Stimulated activated naive CD8-positive, alpha-beta T cell treated with anti-CD3 and anti-CD28 coated beads, Interleukin-15, amount 100 ng/mL, for 72 hours (primary cell): ENCODE data around the gene TOP3A.
"Not testable (repeated sequence)": the region's sequence is repeated elsewhere in the genome, so short reads cannot be mapped to it uniquely, and the experiment has no call there.

ENCODE experiments used
- ATAC-seq: fragments of 150-1000 bp; cut with Tn5 transposase; 2 replicates; pipeline ENCODE4 v1.10.0; 2021; ENCODE audit warnings: mild to moderate bottlenecking, moderate library complexity
- DNase-seq, 2 donors: peaks; one replicate each; pipeline ENCODE4 v3.0.0; 2021 to 2022
- H3K27ac Mint-ChIP-seq, 2 donors: one replicate each; pipeline ENCODE4 v1.8.0; 2022; ENCODE audit warnings: mild to moderate bottlenecking in 2 of 2, mixed read lengths in 2 of 2, moderate library complexity in 2 of 2
- H3K27me3 Mint-ChIP-seq: one replicate; pipeline ENCODE4 v1.8.0; 2022; ENCODE audit warnings: mixed read lengths
- H3K4me1 Mint-ChIP-seq: one replicate; pipeline ENCODE4 v1.8.0; 2022; ENCODE audit warnings: mild to moderate bottlenecking, mixed read lengths
- H3K4me3 Mint-ChIP-seq, 2 donors: one replicate each; pipeline ENCODE4 v1.8.0; 2022; ENCODE audit warnings: mild to moderate bottlenecking in 2 of 2, mixed read lengths in 2 of 2, moderate library complexity in 1 of 2
- H3K9me3 Mint-ChIP-seq, 2 donors: one replicate each; pipeline ENCODE4 v1.8.0; 2022; ENCODE audit warnings: mixed read lengths in 2 of 2

Gene TOP3A

GRCh38 chr17:18314059-18314730, 599 bp downstream of the TOP3A start:
- peak overlapping the region; percentile 83 to 94 for H3K4me3 Mint-ChIP-seq
- peaks cover 74% of the 10 kb centered on the region for H3K4me1 Mint-ChIP-seq
- H3K27ac Mint-ChIP-seq: peak overlapping the region; percentile 99
- ATAC-seq: peak; percentile 24
- H3K27me3 Mint-ChIP-seq: no peaks in the 10 kb centered on the region
- H3K9me3 Mint-ChIP-seq: no peaks in the 10 kb centered on the region
- DNase-seq: no peak

GRCh38 chr17:18309202-18309601, 5.6 kb downstream of the TOP3A start:
- H3K9me3 Mint-ChIP-seq: no peaks in the 10 kb centered on the region
- H3K27ac Mint-ChIP-seq: no peak overlapping the region
- no peaks in the 10 kb centered on the region for H3K27me3 Mint-ChIP-seq
- peaks cover 38% of the 10 kb centered on the region for H3K4me1 Mint-ChIP-seq
- H3K4me3 Mint-ChIP-seq: no peak overlapping the region
- DNase-seq (no peak), ATAC-seq (no peak)

GRCh38 chr17:18303206-18303605, 11.6 kb downstream of the TOP3A start:
- not testable (repeated sequence) for ATAC-seq, DNase-seq, H3K27ac Mint-ChIP-seq, H3K9me3 Mint-ChIP-seq, H3K27me3 Mint-ChIP-seq, H3K4me3 Mint-ChIP-seq, H3K4me1 Mint-ChIP-seq

- Mint-ChIP-seq H3K27ac (no peak overlapping the region), H3K4me1 (no peaks in the 10 kb centered on the region), H3K27me3 (no peaks in the 10 kb centered on the region), H3K4me3 (no peak overlapping the region), H3K9me3 (no peaks in the 10 kb centered on the region)
- no peak for DNase-seq
- ATAC-seq: no peak
Observed at GRCh38 chr17:18300725-18301480, 13.9 kb downstream of the TOP3A start.

GRCh38 chr17:18298061-18298460, 16.7 kb downstream of the TOP3A start:
- H3K27ac Mint-ChIP-seq, H3K27me3 Mint-ChIP-seq, ATAC-seq, H3K4me3 Mint-ChIP-seq, H3K4me1 Mint-ChIP-seq, DNase-seq, H3K9me3 Mint-ChIP-seq: not testable (repeated sequence)

- H3K4me3 Mint-ChIP-seq: no peak overlapping the region
- peak overlapping the region; percentile 14 to 95 for H3K27ac Mint-ChIP-seq
- no peaks in the 10 kb centered on the region for H3K27me3 Mint-ChIP-seq
- ATAC-seq (no peak), DNase-seq (no peak)
- H3K9me3 Mint-ChIP-seq: no peaks in the 10 kb centered on the region
- H3K4me1 Mint-ChIP-seq: no peaks in the 10 kb centered on the region
Observed at GRCh38 chr17:18291718-18292540, 22.9 kb downstream of the TOP3A start.

- DNase-seq (no peak), ATAC-seq (no peak)
- H3K27me3 Mint-ChIP-seq: no peaks in the 10 kb centered on the region
- H3K9me3 Mint-ChIP-seq: no peaks in the 10 kb centered on the region
- no peak overlapping the region for H3K4me3 Mint-ChIP-seq
- no peaks in the 10 kb centered on the region for H3K4me1 Mint-ChIP-seq
- no peak overlapping the region for H3K27ac Mint-ChIP-seq
Observed at GRCh38 chr17:18285296-18285695, 29.5 kb downstream of the TOP3A start.

- H3K4me1 Mint-ChIP-seq: no peaks in the 10 kb centered on the region
- ATAC-seq: no peak
Observed at GRCh38 chr17:18281788-18282187, 33.0 kb downstream of the TOP3A start.

GRCh38 chr17:18280766-18281371, 33.9 kb downstream of the TOP3A start:
- Mint-ChIP-seq H3K4me3 (no peak overlapping the region), H3K27me3 (no peaks in the 10 kb centered on the region), H3K4me1 (no peaks in the 10 kb centered on the region), H3K9me3 (no peaks in the 10 kb centered on the region), H3K27ac (no peak overlapping the region)
- ATAC-seq (no peak), DNase-seq (no peak)

More at GRCh38 chr17:18281788-18282187, 33.0 kb downstream of the TOP3A start:
- H3K9me3 Mint-ChIP-seq: no peaks in the 10 kb centered on the region
- DNase-seq: no peak
- no peak overlapping the region for H3K27ac Mint-ChIP-seq
- no peak overlapping the region for H3K4me3 Mint-ChIP-seq
- H3K27me3 Mint-ChIP-seq: no peaks in the 10 kb centered on the region

GRCh38 chr17:18280249-18280648, 34.5 kb downstream of the TOP3A start:
- Mint-ChIP-seq H3K27me3 (no peaks in the 10 kb centered on the region), H3K4me1 (no peaks in the 10 kb centered on the region), H3K27ac (no peak overlapping the region), H3K9me3 (no peaks in the 10 kb centered on the region), H3K4me3 (no peak overlapping the region)
- ATAC-seq (no peak), DNase-seq (no peak)

GRCh38 chr17:18278867-18279266, 35.9 kb downstream of the TOP3A start:
- no peaks in the 10 kb centered on the region for H3K4me1 Mint-ChIP-seq

GRCh38 chr17:18277076-18277475, 37.7 kb downstream of the TOP3A start:
- no peaks in the 10 kb centered on the region for H3K27me3 Mint-ChIP-seq
- ATAC-seq: no peak
- H3K4me3 Mint-ChIP-seq: no peak overlapping the region
- no peak overlapping the region for H3K27ac Mint-ChIP-seq
- H3K4me1 Mint-ChIP-seq: no peaks in the 10 kb centered on the region
- H3K9me3 Mint-ChIP-seq: no peaks in the 10 kb centered on the region
- no peak for DNase-seq

More at GRCh38 chr17:18278867-18279266, 35.9 kb downstream of the TOP3A start:
- H3K4me3 Mint-ChIP-seq: no peak overlapping the region
- H3K9me3 Mint-ChIP-seq: no peaks in the 10 kb centered on the region
- no peak for DNase-seq
- peak overlapping the region in 1 of 2 donors; percentile 90 for H3K27ac Mint-ChIP-seq
- H3K27me3 Mint-ChIP-seq: no peaks in the 10 kb centered on the region
- no peak for ATAC-seq

- Mint-ChIP-seq H3K27me3 (no peaks in the 10 kb centered on the region), H3K4me3 (no peak overlapping the region), H3K27ac (peak overlapping the region in 1 of 2 donors; percentile 80), H3K4me1 (peaks cover 25% of the 10 kb centered on the region), H3K9me3 (no peaks in the 10 kb centered on the region)
- no peak for ATAC-seq
- DNase-seq: no peak
Observed at GRCh38 chr17:18270046-18270931, 44.5 kb downstream of the TOP3A start.

- H3K4me3 Mint-ChIP-seq: no peak overlapping the region
- peaks cover 25% of the 10 kb centered on the region for H3K4me1 Mint-ChIP-seq
- no peaks in the 10 kb centered on the region for H3K9me3 Mint-ChIP-seq
- ATAC-seq (peak; percentile 51), DNase-seq (no peak)
- H3K27ac Mint-ChIP-seq: peak overlapping the region in 1 of 2 donors; percentile 86
- H3K27me3 Mint-ChIP-seq: no peaks in the 10 kb centered on the region
Observed at GRCh38 chr17:18267927-18268711, 46.7 kb downstream of the TOP3A start.
